ENCODE data around the gene GBA3.

Gene GBA3

DNA sequence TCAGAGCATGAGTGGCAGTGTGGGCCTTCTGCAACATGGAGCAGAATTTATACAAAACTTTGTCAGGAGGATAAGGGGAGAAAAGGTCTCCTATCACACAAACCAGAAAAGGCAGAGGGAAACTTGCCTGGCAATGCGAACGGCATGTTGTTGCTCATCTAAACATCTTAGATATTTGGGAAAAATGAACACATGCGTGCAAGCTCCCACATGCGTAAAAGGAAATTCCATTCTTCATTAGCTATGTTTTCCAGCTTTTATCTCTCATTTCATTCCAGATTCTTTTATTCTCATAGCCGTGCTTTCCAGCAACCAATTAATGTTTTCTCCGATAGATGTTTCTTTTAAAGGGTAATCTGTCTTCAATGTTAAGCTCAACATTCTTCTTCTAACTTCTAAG lies 31.3 kb upstream of the GBA3 start:
- TF ChIP-seq EZH2 (optimal IDR thresholded peaks at IDR 0.05; ENCODE audit: low read depth, low read length) = no peak
- no peak for TF ChIP-seq EZH2phosphoT487 (IDR thresholded peaks at IDR 0.05; ENCODE audit: low read length)
- TF ChIP-seq, protein P1, sequence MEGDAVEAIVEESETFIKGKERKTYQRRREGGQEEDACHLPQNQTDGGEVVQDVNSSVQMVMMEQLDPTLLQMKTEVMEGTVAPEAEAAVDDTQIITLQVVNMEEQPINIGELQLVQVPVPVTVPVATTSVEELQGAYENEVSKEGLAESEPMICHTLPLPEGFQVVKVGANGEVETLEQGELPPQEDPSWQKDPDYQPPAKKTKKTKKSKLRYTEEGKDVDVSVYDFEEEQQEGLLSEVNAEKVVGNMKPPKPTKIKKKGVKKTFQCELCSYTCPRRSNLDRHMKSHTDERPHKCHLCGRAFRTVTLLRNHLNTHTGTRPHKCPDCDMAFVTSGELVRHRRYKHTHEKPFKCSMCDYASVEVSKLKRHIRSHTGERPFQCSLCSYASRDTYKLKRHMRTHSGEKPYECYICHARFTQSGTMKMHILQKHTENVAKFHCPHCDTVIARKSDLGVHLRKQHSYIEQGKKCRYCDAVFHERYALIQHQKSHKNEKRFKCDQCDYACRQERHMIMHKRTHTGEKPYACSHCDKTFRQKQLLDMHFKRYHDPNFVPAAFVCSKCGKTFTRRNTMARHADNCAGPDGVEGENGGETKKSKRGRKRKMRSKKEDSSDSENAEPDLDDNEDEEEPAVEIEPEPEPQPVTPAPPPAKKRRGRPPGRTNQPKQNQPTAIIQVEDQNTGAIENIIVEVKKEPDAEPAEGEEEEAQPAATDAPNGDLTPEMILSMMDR (IDR thresholded peaks at IDR 0.05; ENCODE audit: low read length) = no peak
- H4K20me1 ChIP-seq (ENCODE audit: insufficient read depth, low read length) = no peaks in the 10 kb centered on the region
- H3K36me3 ChIP-seq (replicated peaks; ENCODE audit: insufficient read depth, low read length) = no peaks in the 10 kb centered on the region
- H3K27ac ChIP-seq (ENCODE audit: low read length) = no peak overlapping the region
- H3K4me3 ChIP-seq (ENCODE audit: low read length) = no peak overlapping the region
- no peak overlapping the region for H3K9ac ChIP-seq (ENCODE audit: low read length)
- H3K4me1 ChIP-seq (ENCODE audit: low read length) = no peaks in the 10 kb centered on the region
- H3K4me2 ChIP-seq (ENCODE audit: low read depth, low read length) = no peak overlapping the region
- no peaks in the 10 kb centered on the region for H3F3A ChIP-seq (ENCODE audit: insufficient read depth, low read length)
- H3K79me2 ChIP-seq (ENCODE audit: low read length) = no peaks in the 10 kb centered on the region
- H3K9me2 ChIP-seq (replicated peaks; ENCODE audit: insufficient read depth, low read length) = no peaks in the 10 kb centered on the region
- H2AFZ ChIP-seq (ENCODE audit: low read length) = no peak overlapping the region
- no peaks in the 10 kb centered on the region for H3K27me3 ChIP-seq (replicated peaks; ENCODE audit: insufficient read depth, low read length)
- DNase-seq = no peak
- H3K9me3 ChIP-seq (replicated peaks; ENCODE audit: insufficient read depth, low read length) = no peaks in the 10 kb centered on the region

DNA sequence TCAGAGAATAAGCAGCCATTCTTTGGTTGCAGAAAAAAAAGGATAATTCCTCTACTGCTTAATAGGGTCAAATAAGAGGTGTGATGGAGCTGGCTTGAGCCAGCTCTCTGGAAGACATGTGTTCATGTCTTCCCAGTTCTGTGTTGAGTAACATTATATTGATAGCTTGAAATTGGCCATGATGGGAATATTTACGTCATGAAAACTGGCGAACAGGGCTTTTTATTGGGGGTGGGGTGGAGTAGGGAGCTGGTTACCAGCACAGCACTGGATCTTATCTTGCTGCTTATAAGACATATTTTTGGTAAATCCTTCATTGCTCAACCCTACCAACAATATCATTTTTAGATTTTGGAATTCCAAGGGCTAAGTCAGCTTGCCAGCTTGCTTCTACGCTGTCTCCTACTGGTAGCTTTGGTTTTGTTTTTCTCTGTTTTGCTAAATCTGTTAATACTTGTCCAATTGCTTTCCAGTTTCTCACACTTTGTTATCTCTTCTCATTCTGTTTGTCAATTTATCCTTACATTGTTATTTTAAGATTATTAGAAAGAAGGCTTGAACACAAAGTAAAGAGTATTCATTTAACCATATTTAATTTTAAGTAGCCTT lies 25.3 kb upstream of the GBA3 start:
- no peak for TF ChIP-seq EZH2phosphoT487 (IDR thresholded peaks at IDR 0.05; ENCODE audit: low read length)
- TF ChIP-seq, protein P1 (IDR thresholded peaks at IDR 0.05; ENCODE audit: low read length) = no peak
- Histone ChIP-seq H3K27me3 (replicated peaks; ENCODE audit: insufficient read depth, low read length) (no peaks in the 10 kb centered on the region), H3K9ac (ENCODE audit: low read length) (no peak overlapping the region), H3K79me2 (ENCODE audit: low read length) (no peaks in the 10 kb centered on the region), H3K9me2 (replicated peaks; ENCODE audit: insufficient read depth, low read length) (no peaks in the 10 kb centered on the region), H3K4me3 (ENCODE audit: low read length) (no peak overlapping the region), H3K27ac (ENCODE audit: low read length) (no peak overlapping the region), H3K9me3 (replicated peaks; ENCODE audit: insufficient read depth, low read length) (no peaks in the 10 kb centered on the region), H3K4me1 (ENCODE audit: low read length) (peaks cover 7% of the 10 kb centered on the region), H2AFZ (ENCODE audit: low read length) (no peak overlapping the region), H3F3A (ENCODE audit: insufficient read depth, low read length) (no peaks in the 10 kb centered on the region), H3K36me3 (replicated peaks; ENCODE audit: insufficient read depth, low read length) (no peaks in the 10 kb centered on the region), H3K4me2 (ENCODE audit: low read depth, low read length) (no peak overlapping the region), H4K20me1 (ENCODE audit: insufficient read depth, low read length) (no peaks in the 10 kb centered on the region)
- no peak for DNase-seq

DNA sequence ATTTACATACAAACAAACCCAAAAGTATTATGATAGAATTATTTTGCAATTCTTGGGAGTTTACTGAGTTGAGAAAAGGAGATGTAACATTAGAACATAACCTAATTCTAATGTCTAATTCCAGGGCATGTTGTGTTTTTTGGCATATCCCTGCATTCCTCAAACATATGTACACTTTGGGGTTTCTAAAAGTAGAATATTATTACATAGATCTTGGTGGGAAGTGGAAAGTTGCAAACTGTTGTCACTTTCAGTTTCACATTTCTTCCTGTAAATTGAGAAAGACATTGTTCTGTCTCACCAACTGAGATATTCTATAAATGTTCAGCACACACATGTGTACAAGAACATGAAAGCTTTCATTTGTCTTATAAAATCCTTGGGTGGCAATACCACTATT lies 24.4 kb upstream of the GBA3 start:
- H3K4me2 ChIP-seq (ENCODE audit: low read depth, low read length) = peak overlapping the region; percentile 18
- H3K9ac ChIP-seq (ENCODE audit: low read length) = no peak overlapping the region
- H3K9me2 ChIP-seq (replicated peaks; ENCODE audit: insufficient read depth, low read length) = no peaks in the 10 kb centered on the region
- no peak for TF ChIP-seq EZH2phosphoT487 (IDR thresholded peaks at IDR 0.05; ENCODE audit: low read length)
- TF ChIP-seq, protein P1 (IDR thresholded peaks at IDR 0.05; ENCODE audit: low read length) = no peak
- TF ChIP-seq EZH2 (optimal IDR thresholded peaks at IDR 0.05; ENCODE audit: low read depth, low read length) = no peak
- H2AFZ ChIP-seq (ENCODE audit: low read length) = no peak overlapping the region
- no peaks in the 10 kb centered on the region for H3K27me3 ChIP-seq (replicated peaks; ENCODE audit: insufficient read depth, low read length)
- H3K79me2 ChIP-seq (ENCODE audit: low read length) = no peaks in the 10 kb centered on the region
- no peak overlapping the region for H3K27ac ChIP-seq (ENCODE audit: low read length)
- H4K20me1 ChIP-seq (ENCODE audit: insufficient read depth, low read length) = no peaks in the 10 kb centered on the region
- no peaks in the 10 kb centered on the region for H3K36me3 ChIP-seq (replicated peaks; ENCODE audit: insufficient read depth, low read length)
- peak; percentile 44 for DNase-seq
- H3F3A ChIP-seq (ENCODE audit: insufficient read depth, low read length) = no peaks in the 10 kb centered on the region
- no peak overlapping the region for H3K4me3 ChIP-seq (ENCODE audit: low read length)
- H3K9me3 ChIP-seq (replicated peaks; ENCODE audit: insufficient read depth, low read length) = no peaks in the 10 kb centered on the region
- peaks cover 7% of the 10 kb centered on the region for H3K4me1 ChIP-seq (ENCODE audit: low read length)
